SK-N-SH treated with all-trans-retinoic acid at 6 μM for 48 hours (cell line): ENCODE data around the gene LAMA1.
A peak's percentile ranks its signal among the peaks of the same experiment; 100 is the strongest.

Experiments
- ATAC-seq: fragments of 200-7000 bp; cut with Tn5 transposase; 3 replicates; pipeline ENCODE4 v1.9.1; 2020; ENCODE audit warnings: mild to moderate bottlenecking, moderate library complexity
- ARNTL ChIP-seq: fragments of 450-650 bp; formaldehyde crosslinking; IDR thresholded peaks from 2 replicates; pipeline ENCODE4 v1.5.0; 2020; ENCODE audit warnings: low read depth, mild to moderate bottlenecking, moderate library complexity, borderline replicate concordance
- BACH2 ChIP-seq: fragments of 250-450 bp; sonication (Bioruptor Pico); IDR thresholded peaks from 2 replicates; pipeline ENCODE4 v1.9.0; 2021; ENCODE audit warnings: mild to moderate bottlenecking, borderline replicate concordance
- CREB5 ChIP-seq: fragments of 250-450 bp; sonication (Bioruptor Pico); IDR thresholded peaks from 2 replicates; pipeline ENCODE4 v1.5.1; 2020; ENCODE audit warnings: low read depth, mild to moderate bottlenecking, moderate library complexity
- CSDC2 ChIP-seq: fragments of 250-450 bp; sonication (Bioruptor Pico); IDR thresholded peaks from 2 replicates; pipeline ENCODE4 v1.5.0; 2020; ENCODE audit warnings: mild to moderate bottlenecking, moderate library complexity
- CSRNP3 ChIP-seq: fragments of 250-450 bp; sonication (Bioruptor Pico); IDR thresholded peaks from 2 replicates; pipeline ENCODE4 v1.5.1; 2021; ENCODE audit warnings: mild to moderate bottlenecking, moderate library complexity
- ESRRG ChIP-seq: fragments of 250-450 bp; sonication (Bioruptor Pico); IDR thresholded peaks from 2 replicates; pipeline ENCODE4 v1.6.1; 2021; ENCODE audit warnings: mild to moderate bottlenecking
- GLIS3 ChIP-seq: fragments of 250-450 bp; sonication (Bioruptor Pico); IDR thresholded peaks from 2 replicates; pipeline ENCODE4 v1.5.0; 2020; ENCODE audit warnings: mild to moderate bottlenecking, moderate library complexity
- OSR1 ChIP-seq: fragments of 250-450 bp; sonication (Bioruptor Pico); IDR thresholded peaks from 2 replicates; pipeline ENCODE4 v1.8.0; 2022; ENCODE audit warnings: moderate library complexity, mild to moderate bottlenecking, inconsistent platforms
- PATZ1 ChIP-seq: fragments of 250-450 bp; sonication (Bioruptor Pico); IDR thresholded peaks from 2 replicates; pipeline ENCODE4 v1.8.0; 2020; ENCODE audit warnings: mild to moderate bottlenecking, moderate library complexity, borderline replicate concordance
- POU6F1 ChIP-seq: fragments of 250-450 bp; sonication (Bioruptor Pico); IDR thresholded peaks from 2 replicates; pipeline ENCODE4 v1.8.0; 2021; ENCODE audit warnings: low read depth, mild to moderate bottlenecking, moderate library complexity, borderline replicate concordance
- PPARA ChIP-seq: fragments of 250-450 bp; sonication (Bioruptor Pico); IDR thresholded peaks from 2 replicates; pipeline ENCODE4 v1.5.0; 2020; ENCODE audit warnings: mild to moderate bottlenecking, borderline replicate concordance
- RARB ChIP-seq: fragments of 250-450 bp; sonication (Bioruptor Pico); IDR thresholded peaks from 2 replicates; pipeline ENCODE4 v1.8.0; 2021; ENCODE audit warnings: mild to moderate bottlenecking, moderate library complexity
- SNAI2 ChIP-seq: fragments of 250-450 bp; sonication (Bioruptor Pico); IDR thresholded peaks from 2 replicates; pipeline ENCODE4 v1.5.0; 2020; ENCODE audit warnings: mild to moderate bottlenecking, moderate library complexity
- TCF4 ChIP-seq: fragments of 250-450 bp; sonication (Bioruptor Pico); IDR thresholded peaks from 2 replicates; pipeline ENCODE4 v1.8.0; 2021; ENCODE audit warnings: mild to moderate bottlenecking, moderate library complexity, borderline replicate concordance
- TOX ChIP-seq: fragments of 250-450 bp; sonication (Bioruptor Pico); IDR thresholded peaks from 2 replicates; pipeline ENCODE4 v1.8.0; 2021; ENCODE audit warnings: mild to moderate bottlenecking, moderate library complexity, borderline replicate concordance
- TSHZ2 ChIP-seq: fragments of 250-450 bp; sonication (Bioruptor Pico); IDR thresholded peaks from 2 replicates; pipeline ENCODE4 v1.5.0; 2020; ENCODE audit warnings: mild to moderate bottlenecking, moderate library complexity
- ZC3H10 ChIP-seq: fragments of 250-450 bp; sonication (Bioruptor Pico); IDR thresholded peaks from 2 replicates; pipeline ENCODE4 v1.5.1; 2021; ENCODE audit warnings: mild to moderate bottlenecking, moderate library complexity
- ZFP3 ChIP-seq: fragments of 250-450 bp; sonication (Bioruptor Pico); IDR thresholded peaks from 2 replicates; pipeline ENCODE4 v1.5.0; 2020; ENCODE audit warnings: mild to moderate bottlenecking, moderate library complexity
- ZFP30 ChIP-seq: fragments of 450-650 bp; formaldehyde crosslinking; IDR thresholded peaks from 2 replicates; pipeline ENCODE4 v1.5.0; 2022; ENCODE audit warnings: mild to moderate bottlenecking, moderate library complexity
- ZNF565 ChIP-seq: fragments of 450-650 bp; formaldehyde crosslinking; conservative IDR thresholded peaks from 2 replicates; pipeline ENCODE4 v1.5.0; 2020; ENCODE audit warnings: low read depth, mild to moderate bottlenecking, moderate library complexity
- ZNF70 ChIP-seq: fragments of 450-650 bp; formaldehyde crosslinking; IDR thresholded peaks from 2 replicates; pipeline ENCODE4 v1.5.0; 2020; ENCODE audit warnings: mild to moderate bottlenecking, moderate library complexity
- ZNF8 ChIP-seq: fragments of 450-650 bp; formaldehyde crosslinking; IDR thresholded peaks from 2 replicates; pipeline ENCODE4 v1.5.0; 2020; ENCODE audit warnings: mild to moderate bottlenecking, moderate library complexity

The LAMA1 gene

GRCh38 chr18:7116792-7117389 is 706 bp downstream of the LAMA1 start:
- ATAC-seq = peak; percentile 40; the same call in 2 of the 3 replicates
- TF ChIP-seq CREB5 (no peak), GLIS3 (CRISPR knock-in tag) (no peak), PATZ1 (CRISPR knock-in tag) (no peak), SNAI2 (CRISPR knock-in tag) (no peak), OSR1 (CRISPR knock-in tag) (no peak), CSRNP3 (CRISPR knock-in tag) (no peak), PPARA (CRISPR knock-in tag) (no peak), POU6F1 (CRISPR knock-in tag) (no peak), ARNTL (no peak), ESRRG (no peak), TCF4 (CRISPR knock-in tag) (no peak), ZNF565 (no peak), ZFP3 (CRISPR knock-in tag) (no peak), ZFP30 (no peak), ZC3H10 (CRISPR knock-in tag) (no peak), ZNF70 (CRISPR knock-in tag) (no peak), RARB (CRISPR knock-in tag) (no peak)

- no peak for TF ChIP-seq SNAI2 (CRISPR knock-in tag)
- peak; percentile 32; the same call in 1 of the 3 replicates for ATAC-seq
These were observed 1.4 kb downstream of the LAMA1 start for GRCh38 chr18:7116001-7116730.

GRCh38 chr18:7112936-7113335 is 4.7 kb downstream of the LAMA1 start:
- TF ChIP-seq SNAI2 (CRISPR knock-in tag) = no peak
- no peak for TF ChIP-seq ZNF8
- no peak for TF ChIP-seq TOX
- no peak for TF ChIP-seq ARNTL
- TF ChIP-seq ESRRG = no peak
- no peak for TF ChIP-seq ZFP3 (CRISPR knock-in tag)
- no peak for TF ChIP-seq BACH2
- no peak for TF ChIP-seq RARB (CRISPR knock-in tag)
- no peak for TF ChIP-seq POU6F1 (CRISPR knock-in tag)
- TF ChIP-seq PATZ1 (CRISPR knock-in tag) = no peak
- no peak for TF ChIP-seq CSDC2 (CRISPR knock-in tag)
- no peak for TF ChIP-seq CREB5
- TF ChIP-seq TSHZ2 (CRISPR knock-in tag) = no peak
- ATAC-seq = no peak
